ENCODE results near the gene MAPK9.
"Not testable (repeated sequence)": the region's sequence is repeated elsewhere in the genome, so short reads cannot be mapped to it uniquely, and the experiment has no call there.

The MAPK9 gene

DNA sequence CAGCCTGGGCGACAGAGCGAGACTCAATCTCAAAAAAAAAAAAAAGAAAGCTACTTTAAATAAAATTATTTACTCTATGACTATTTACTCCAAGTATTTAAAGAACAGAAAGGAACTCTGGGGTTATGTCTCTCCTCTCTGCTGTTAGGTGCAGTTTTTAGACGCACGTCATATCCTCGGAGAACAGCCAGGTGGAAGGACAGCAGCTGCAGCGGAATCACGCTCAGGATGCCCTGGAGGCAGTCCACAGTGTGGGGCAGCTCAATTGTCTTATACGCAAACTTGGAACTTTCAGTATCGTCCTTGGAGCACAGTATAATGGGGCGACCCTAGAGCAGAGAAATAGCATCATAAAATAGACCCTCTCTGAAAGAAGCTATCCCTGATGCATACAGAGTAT lies 10.4 kb upstream of the MAPK9 start:
- H3K4me3 ChIP-seq (ENCODE audit: low read depth, low read length): no peak overlapping the region
- peaks cover 1% of the 10 kb centered on the region for H3K4me1 ChIP-seq (ENCODE audit: control insufficient read depth, insufficient read depth, low read length)
- H3K9me3 ChIP-seq (ENCODE audit: control insufficient read depth, insufficient read depth, low read length): no peaks in the 10 kb centered on the region
- no peaks in the 10 kb centered on the region for H3K27me3 ChIP-seq (ENCODE audit: control insufficient read depth, insufficient read depth, low read length)
- peaks cover 49% of the 10 kb centered on the region for H3K36me3 ChIP-seq (ENCODE audit: control insufficient read depth, insufficient read depth, low read length)
- H3K9ac ChIP-seq (ENCODE audit: low read depth, low read length): no peak overlapping the region

GRCh38 chr5:180301253-180301652 lies 9.4 kb upstream of the MAPK9 start:
- Histone ChIP-seq H3K36me3 (ENCODE audit: control insufficient read depth, insufficient read depth, low read length) (peaks cover 41% of the 10 kb centered on the region), H3K9ac (ENCODE audit: low read depth, low read length) (no peak overlapping the region), H3K4me3 (ENCODE audit: low read depth, low read length) (no peak overlapping the region), H3K9me3 (ENCODE audit: control insufficient read depth, insufficient read depth, low read length) (no peaks in the 10 kb centered on the region), H3K27me3 (ENCODE audit: control insufficient read depth, insufficient read depth, low read length) (no peaks in the 10 kb centered on the region), H3K4me1 (ENCODE audit: control insufficient read depth, insufficient read depth, low read length) (no peaks in the 10 kb centered on the region)

DNA sequence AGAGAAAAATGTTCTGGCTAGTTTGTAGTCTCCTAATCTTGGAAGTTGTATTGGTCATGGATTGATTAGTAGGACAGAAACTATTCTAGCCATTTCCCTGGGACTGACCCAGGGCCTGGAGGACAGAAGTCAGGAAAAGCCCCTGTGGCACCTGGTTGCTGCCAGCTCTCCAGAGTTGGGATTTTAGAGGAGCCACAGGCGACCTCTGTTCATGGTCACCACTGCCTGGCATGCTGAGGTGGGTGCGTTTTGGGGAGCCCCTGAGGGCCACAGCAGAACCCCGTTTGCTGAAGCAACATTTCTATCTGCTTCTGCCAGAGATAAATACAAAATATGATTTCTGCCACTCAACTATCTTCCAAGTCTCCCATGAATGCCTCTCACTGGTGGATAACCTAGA lies 7.6 kb upstream of the MAPK9 start:
- H3K36me3 ChIP-seq (ENCODE audit: control insufficient read depth, insufficient read depth, low read length): peaks cover 27% of the 10 kb centered on the region
- H3K27me3 ChIP-seq (ENCODE audit: control insufficient read depth, insufficient read depth, low read length): no peaks in the 10 kb centered on the region
- peaks cover 3% of the 10 kb centered on the region for H3K4me1 ChIP-seq (ENCODE audit: control insufficient read depth, insufficient read depth, low read length)

DNA sequence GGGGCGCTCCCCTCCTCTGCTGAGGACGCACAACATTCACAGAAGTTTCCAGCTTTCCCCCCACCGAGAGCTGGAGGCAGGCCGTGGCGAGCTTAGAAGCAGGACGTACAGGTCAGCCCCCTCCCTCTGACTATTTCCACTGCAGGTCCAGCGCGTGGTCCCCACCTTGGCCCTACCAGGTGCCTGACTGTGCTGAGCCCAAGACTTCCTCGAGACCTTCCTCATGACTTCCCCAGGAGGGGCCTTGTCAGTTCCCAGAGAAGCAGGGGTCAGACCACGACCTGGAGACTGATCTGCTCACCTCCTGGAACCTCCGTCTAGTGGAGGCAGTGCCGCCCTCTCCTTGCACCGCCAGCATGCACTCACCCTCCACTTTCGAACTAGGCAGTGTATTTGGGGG lies 7.1 kb upstream of the MAPK9 start:
- H3K4me3 ChIP-seq (ENCODE audit: low read depth, low read length); H3K9ac ChIP-seq (ENCODE audit: low read depth, low read length); H3K4me1 ChIP-seq (ENCODE audit: control insufficient read depth, insufficient read depth, low read length); H3K9me3 ChIP-seq (ENCODE audit: control insufficient read depth, insufficient read depth, low read length); H3K27me3 ChIP-seq (ENCODE audit: control insufficient read depth, insufficient read depth, low read length): not testable (repeated sequence)
- H3K36me3 ChIP-seq (ENCODE audit: control insufficient read depth, insufficient read depth, low read length): peaks cover 22% of the 10 kb centered on the region

More for the DNA sequence above, 7.6 kb upstream of the MAPK9 start:
- no peaks in the 10 kb centered on the region for H3K9me3 ChIP-seq (ENCODE audit: control insufficient read depth, insufficient read depth, low read length)
- no peak overlapping the region for H3K4me3 ChIP-seq (ENCODE audit: low read depth, low read length)
- H3K9ac ChIP-seq (ENCODE audit: low read depth, low read length): no peak overlapping the region

DNA sequence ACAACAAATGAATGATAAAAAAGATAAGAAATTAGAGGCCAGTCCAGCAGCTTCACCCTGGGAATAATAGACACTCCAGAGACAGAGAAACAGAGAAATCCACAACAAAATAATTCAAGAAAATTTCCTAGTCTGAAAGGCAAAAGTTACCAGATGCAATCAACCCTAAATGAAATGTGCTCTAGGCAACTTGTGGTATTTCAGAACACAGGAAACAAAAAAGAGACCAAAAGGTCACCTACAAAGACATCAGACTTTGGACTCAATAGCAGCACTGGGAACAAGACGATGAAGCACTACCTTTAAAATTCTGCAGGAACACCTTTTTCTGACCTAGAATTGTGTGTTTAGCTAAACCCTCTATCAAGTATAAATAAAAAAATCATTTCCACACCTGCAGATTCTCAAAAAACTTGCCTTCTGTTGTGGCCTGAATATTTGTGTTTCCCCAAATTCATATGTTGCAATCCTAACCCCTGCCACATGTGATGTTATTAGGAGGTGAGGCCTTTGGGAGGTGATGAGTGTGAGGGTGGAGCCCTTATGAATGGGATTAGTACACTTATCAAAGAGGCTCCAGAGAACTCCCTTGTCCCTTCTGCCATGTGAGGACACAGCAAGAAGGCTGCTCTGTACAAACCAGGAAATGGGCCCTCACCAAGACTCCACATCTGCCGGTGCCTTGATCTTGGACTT lies 5.9 kb upstream of the MAPK9 start:
- peaks cover 3% of the 10 kb centered on the region for H3K4me1 ChIP-seq (ENCODE audit: control insufficient read depth, insufficient read depth, low read length)

GRCh38 chr5:180296771-180297170 lies 4.9 kb upstream of the MAPK9 start:
- H3K4me3 ChIP-seq (ENCODE audit: low read depth, low read length): no peak overlapping the region
- H3K4me1 ChIP-seq (ENCODE audit: control insufficient read depth, insufficient read depth, low read length): peaks cover 3% of the 10 kb centered on the region
- no peak overlapping the region for H3K9ac ChIP-seq (ENCODE audit: low read depth, low read length)
- H3K9me3 ChIP-seq (ENCODE audit: control insufficient read depth, insufficient read depth, low read length): no peaks in the 10 kb centered on the region
- no peaks in the 10 kb centered on the region for H3K27me3 ChIP-seq (ENCODE audit: control insufficient read depth, insufficient read depth, low read length)
- H3K36me3 ChIP-seq (ENCODE audit: control insufficient read depth, insufficient read depth, low read length): peaks cover 8% of the 10 kb centered on the region

More for the DNA sequence above, 5.9 kb upstream of the MAPK9 start:
- Histone ChIP-seq H3K9me3 (ENCODE audit: control insufficient read depth, insufficient read depth, low read length) (no peaks in the 10 kb centered on the region), H3K27me3 (ENCODE audit: control insufficient read depth, insufficient read depth, low read length) (no peaks in the 10 kb centered on the region), H3K4me3 (ENCODE audit: low read depth, low read length) (no peak overlapping the region), H3K36me3 (ENCODE audit: control insufficient read depth, insufficient read depth, low read length) (peaks cover 13% of the 10 kb centered on the region), H3K9ac (ENCODE audit: low read depth, low read length) (no peak overlapping the region)

DNA sequence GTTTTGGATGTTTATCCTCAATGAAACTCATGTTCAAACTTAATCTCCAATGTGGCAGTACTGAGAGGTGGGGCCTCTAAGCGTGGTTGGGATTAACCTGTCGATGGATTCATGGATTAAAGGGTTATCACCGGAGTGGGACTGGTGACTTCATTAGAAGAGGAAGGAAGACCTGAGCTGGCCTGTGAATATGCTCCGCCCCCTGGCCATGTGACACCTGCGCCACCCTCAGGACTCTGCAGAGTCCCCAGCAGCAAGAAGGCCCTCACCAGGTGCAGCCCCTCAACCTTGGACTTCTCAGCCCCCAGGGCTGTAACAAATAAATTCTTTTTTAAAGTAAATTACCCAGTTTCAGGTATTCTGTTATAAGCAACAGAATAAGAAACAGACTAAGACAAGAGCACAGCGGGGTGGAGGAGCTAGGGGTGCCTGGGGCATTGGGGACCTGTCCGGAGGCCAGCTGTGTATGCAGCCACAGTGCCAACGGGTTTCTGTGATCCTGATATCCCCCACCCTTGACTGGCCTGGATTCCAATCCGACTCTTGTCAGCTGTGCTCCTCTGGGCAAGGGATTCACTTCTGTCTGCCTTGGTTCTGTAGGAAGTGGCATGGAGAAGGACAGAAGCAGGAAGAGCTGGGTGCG lies 3.2 kb upstream of the MAPK9 start:
- H3K36me3 ChIP-seq (ENCODE audit: control insufficient read depth, insufficient read depth, low read length): no peaks in the 10 kb centered on the region
- no peaks in the 10 kb centered on the region for H3K9me3 ChIP-seq (ENCODE audit: control insufficient read depth, insufficient read depth, low read length)
- H3K9ac ChIP-seq (ENCODE audit: low read depth, low read length): no peak overlapping the region
- H3K4me1 ChIP-seq (ENCODE audit: control insufficient read depth, insufficient read depth, low read length): peaks cover 6% of the 10 kb centered on the region
- peak overlapping the region; percentile 5 for H3K4me3 ChIP-seq (ENCODE audit: low read depth, low read length)
- no peaks in the 10 kb centered on the region for H3K27me3 ChIP-seq (ENCODE audit: control insufficient read depth, insufficient read depth, low read length)

- no peaks in the 10 kb centered on the region for H3K9me3 ChIP-seq (ENCODE audit: control insufficient read depth, insufficient read depth, low read length)
- no peaks in the 10 kb centered on the region for H3K27me3 ChIP-seq (ENCODE audit: control insufficient read depth, insufficient read depth, low read length)
- H3K4me1 ChIP-seq (ENCODE audit: control insufficient read depth, insufficient read depth, low read length): peaks cover 6% of the 10 kb centered on the region
- H3K4me3 ChIP-seq (ENCODE audit: low read depth, low read length): no peak overlapping the region
- no peak overlapping the region for H3K9ac ChIP-seq (ENCODE audit: low read depth, low read length)
- no peaks in the 10 kb centered on the region for H3K36me3 ChIP-seq (ENCODE audit: control insufficient read depth, insufficient read depth, low read length)
These were observed 2.5 kb upstream of the MAPK9 start for GRCh38 chr5:180294411-180294810.

DNA sequence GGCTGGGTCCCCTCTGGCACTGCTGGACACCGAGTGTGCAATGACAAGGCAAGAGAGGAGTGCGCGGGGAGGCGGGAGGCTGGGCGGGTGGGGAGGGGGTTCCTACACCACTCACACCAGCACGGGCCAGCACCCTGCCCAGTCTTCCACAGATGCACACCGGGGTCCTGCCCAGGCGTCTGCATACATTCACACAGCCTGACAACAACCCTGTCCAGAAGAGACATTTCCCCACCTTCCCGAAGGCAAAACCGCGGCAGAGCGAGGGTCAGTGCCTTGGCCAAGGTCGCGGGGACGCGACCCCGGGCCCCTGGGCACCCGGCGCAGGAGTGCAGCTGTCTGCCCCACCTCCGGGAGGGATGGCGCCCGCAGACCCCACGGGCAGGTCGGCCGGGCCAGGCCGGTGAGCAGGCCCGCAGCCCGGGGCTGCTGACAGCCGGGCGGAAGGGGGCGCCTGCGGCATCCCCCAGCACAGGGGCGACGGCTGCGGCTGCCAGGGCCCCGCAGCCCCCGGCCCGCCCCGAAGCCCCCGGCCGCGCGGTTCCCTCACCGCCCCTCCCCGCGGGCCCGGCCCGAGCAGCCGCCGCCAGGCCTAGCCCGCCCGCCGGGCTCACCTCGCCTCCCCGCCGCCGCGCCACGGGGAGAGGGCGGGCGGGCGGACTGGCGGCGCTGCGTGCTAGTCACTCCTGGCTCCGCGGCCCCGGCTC lies 496 bp downstream of the MAPK9 start:
- H3K9ac ChIP-seq (ENCODE audit: low read depth, low read length): no peak overlapping the region
- peaks cover 9% of the 10 kb centered on the region for H3K4me1 ChIP-seq (ENCODE audit: control insufficient read depth, insufficient read depth, low read length)
- no peaks in the 10 kb centered on the region for H3K9me3 ChIP-seq (ENCODE audit: control insufficient read depth, insufficient read depth, low read length)
- peak overlapping the region; percentile 70 for H3K4me3 ChIP-seq (ENCODE audit: low read depth, low read length)
- H3K36me3 ChIP-seq (ENCODE audit: control insufficient read depth, insufficient read depth, low read length): no peaks in the 10 kb centered on the region
- no peaks in the 10 kb centered on the region for H3K27me3 ChIP-seq (ENCODE audit: control insufficient read depth, insufficient read depth, low read length)

- H3K9ac ChIP-seq (ENCODE audit: low read depth, low read length): no peak overlapping the region
- no peaks in the 10 kb centered on the region for H3K36me3 ChIP-seq (ENCODE audit: control insufficient read depth, insufficient read depth, low read length)
- H3K4me3 ChIP-seq (ENCODE audit: low read depth, low read length): peak overlapping the region; percentile 70
These were observed 1.2 kb downstream of the MAPK9 start for GRCh38 chr5:180290568-180291233.

GRCh38 chr5:180289966-180290365 lies 1.9 kb downstream of the MAPK9 start:
- H3K4me1 ChIP-seq (ENCODE audit: control insufficient read depth, insufficient read depth, low read length): peaks cover 9% of the 10 kb centered on the region
- no peak overlapping the region for H3K4me3 ChIP-seq (ENCODE audit: low read depth, low read length)
- no peaks in the 10 kb centered on the region for H3K36me3 ChIP-seq (ENCODE audit: control insufficient read depth, insufficient read depth, low read length)
- no peaks in the 10 kb centered on the region for H3K9me3 ChIP-seq (ENCODE audit: control insufficient read depth, insufficient read depth, low read length)
- no peak overlapping the region for H3K9ac ChIP-seq (ENCODE audit: low read depth, low read length)
- no peaks in the 10 kb centered on the region for H3K27me3 ChIP-seq (ENCODE audit: control insufficient read depth, insufficient read depth, low read length)

More at GRCh38 chr5:180290568-180291233, 1.2 kb downstream of the MAPK9 start:
- peaks cover 9% of the 10 kb centered on the region for H3K4me1 ChIP-seq (ENCODE audit: control insufficient read depth, insufficient read depth, low read length)
- H3K9me3 ChIP-seq (ENCODE audit: control insufficient read depth, insufficient read depth, low read length): no peaks in the 10 kb centered on the region
- H3K27me3 ChIP-seq (ENCODE audit: control insufficient read depth, insufficient read depth, low read length): no peaks in the 10 kb centered on the region
